SK-MEL-5 (cell line): Measurements from ENCODE around the gene IRS1. TPM values are rescaled to one million over a fixed set of nuclear protein-coding genes. Genes with fewer than 3 reads are reported as not detected.
A peak's percentile ranks its signal among the peaks of the same experiment; 100 is the strongest.
"Not testable (repeated sequence)": the region's sequence is repeated elsewhere in the genome, so short reads cannot be mapped to it uniquely, and the experiment has no call there.

Experiments used
- DNase-seq: peaks from one replicate; pipeline ENCODE4 v3.0.0-alpha.2; 2016; ENCODE audit warnings: low read depth, low spot score
- in situ Hi-C: cut with HindIII; loops from 2 replicates; pipeline ENCODE4 v1.10.0; 2016; ENCODE audit warnings: low sequenced_read_pairs, high pct_unique_total_duplicates, low pct_unique_long_range_greater_than_20kb
- polyA plus RNA-seq, 2 experiments: library from polyadenylated mRNA; depleted of rRNA; stranded (reverse); fragments of >200 nt; gene quantifications; 2 replicates each; pipeline ENCODE4 v1.2.3, GENCODE V29; 2015
- total RNA-seq: library from RNA; depleted of rRNA; stranded (reverse); fragments of >200 nt; shearing (Covaris generic); gene quantifications from 2 replicates; pipeline ENCODE4 v1.2.3, GENCODE V29; 2014; rRNA removed

IRS1 gene, protein sequence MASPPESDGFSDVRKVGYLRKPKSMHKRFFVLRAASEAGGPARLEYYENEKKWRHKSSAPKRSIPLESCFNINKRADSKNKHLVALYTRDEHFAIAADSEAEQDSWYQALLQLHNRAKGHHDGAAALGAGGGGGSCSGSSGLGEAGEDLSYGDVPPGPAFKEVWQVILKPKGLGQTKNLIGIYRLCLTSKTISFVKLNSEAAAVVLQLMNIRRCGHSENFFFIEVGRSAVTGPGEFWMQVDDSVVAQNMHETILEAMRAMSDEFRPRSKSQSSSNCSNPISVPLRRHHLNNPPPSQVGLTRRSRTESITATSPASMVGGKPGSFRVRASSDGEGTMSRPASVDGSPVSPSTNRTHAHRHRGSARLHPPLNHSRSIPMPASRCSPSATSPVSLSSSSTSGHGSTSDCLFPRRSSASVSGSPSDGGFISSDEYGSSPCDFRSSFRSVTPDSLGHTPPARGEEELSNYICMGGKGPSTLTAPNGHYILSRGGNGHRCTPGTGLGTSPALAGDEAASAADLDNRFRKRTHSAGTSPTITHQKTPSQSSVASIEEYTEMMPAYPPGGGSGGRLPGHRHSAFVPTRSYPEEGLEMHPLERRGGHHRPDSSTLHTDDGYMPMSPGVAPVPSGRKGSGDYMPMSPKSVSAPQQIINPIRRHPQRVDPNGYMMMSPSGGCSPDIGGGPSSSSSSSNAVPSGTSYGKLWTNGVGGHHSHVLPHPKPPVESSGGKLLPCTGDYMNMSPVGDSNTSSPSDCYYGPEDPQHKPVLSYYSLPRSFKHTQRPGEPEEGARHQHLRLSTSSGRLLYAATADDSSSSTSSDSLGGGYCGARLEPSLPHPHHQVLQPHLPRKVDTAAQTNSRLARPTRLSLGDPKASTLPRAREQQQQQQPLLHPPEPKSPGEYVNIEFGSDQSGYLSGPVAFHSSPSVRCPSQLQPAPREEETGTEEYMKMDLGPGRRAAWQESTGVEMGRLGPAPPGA (N-terminal part only)
- total RNA-seq = 3.7 and 4.2 TPM in 2 replicates
- 5.6 and 7.9 TPM in 2 replicates for polyA plus RNA-seq (2015; cell fraction: cytosol; rRNA removed)
- polyA plus RNA-seq (2015; cell fraction: nucleus; rRNA removed) = 4.9 and 5.8 TPM in 2 replicates

GRCh38 chr2:226799211-226799975 is at the start of gene IRS1:
IRS1 (minus strand) TSS chr2:226799820; CDS start chr2:226798738, 1,082 bp downstream.
- DNase-seq = peak; percentile 62
- in situ Hi-C loops = no loop called here

GRCh38 chr2:226849349-226849748 is 49.7 kb upstream of the IRS1 start:
- in situ Hi-C loops = no loop called here
- no peak for DNase-seq

DNA sequence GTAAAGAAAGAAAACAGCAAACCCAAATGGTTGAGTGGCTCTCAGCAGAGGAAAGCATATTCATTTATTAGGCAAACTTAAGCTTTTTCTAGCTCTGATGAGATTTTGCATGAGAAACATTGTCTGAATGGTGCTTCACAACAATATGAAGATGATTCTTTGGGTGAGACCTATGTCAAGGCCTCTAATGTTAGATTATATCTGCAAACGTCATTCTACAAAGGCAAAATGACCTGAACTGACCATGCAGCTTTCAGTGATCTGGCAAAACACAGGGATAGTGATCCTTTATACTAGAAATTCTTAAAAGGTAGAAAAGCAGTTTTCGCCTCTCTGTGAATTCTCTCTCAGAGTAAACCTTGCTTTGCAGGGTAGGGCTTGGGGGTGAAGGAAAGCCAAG is 47.9 kb upstream of the IRS1 start:
- in situ Hi-C loops = no loop called here
- no peak for DNase-seq

GRCh38 chr2:226847090-226847489 is 47.5 kb upstream of the IRS1 start:
- in situ Hi-C loops = no loop called here

GRCh38 chr2:226845386-226846116 is 45.9 kb upstream of the IRS1 start:
- DNase-seq = no peak
- in situ Hi-C loops = no loop called here

More at GRCh38 chr2:226847090-226847489, 47.5 kb upstream of the IRS1 start:
- DNase-seq = no peak

DNA sequence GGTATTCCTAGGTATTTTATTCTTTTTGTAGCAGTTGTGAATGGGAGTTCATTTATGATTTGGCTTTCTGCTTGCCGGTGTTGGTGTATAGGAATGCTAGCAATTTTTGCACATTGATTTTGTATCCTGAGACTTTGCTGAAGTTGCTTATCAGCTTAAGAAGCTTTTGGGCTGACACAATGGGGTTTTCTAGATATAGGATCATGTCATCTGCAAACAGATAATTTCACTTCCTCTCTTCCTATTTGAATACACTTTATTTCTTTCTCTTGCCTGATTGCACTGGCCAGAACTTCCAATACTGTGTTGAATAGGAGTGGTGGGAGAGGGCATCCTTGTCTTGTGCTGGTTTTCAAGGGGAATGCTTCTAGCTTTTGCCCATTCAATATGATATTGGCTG is 43.4 kb upstream of the IRS1 start:
- in situ Hi-C loops, DNase-seq: not testable (repeated sequence)

DNA sequence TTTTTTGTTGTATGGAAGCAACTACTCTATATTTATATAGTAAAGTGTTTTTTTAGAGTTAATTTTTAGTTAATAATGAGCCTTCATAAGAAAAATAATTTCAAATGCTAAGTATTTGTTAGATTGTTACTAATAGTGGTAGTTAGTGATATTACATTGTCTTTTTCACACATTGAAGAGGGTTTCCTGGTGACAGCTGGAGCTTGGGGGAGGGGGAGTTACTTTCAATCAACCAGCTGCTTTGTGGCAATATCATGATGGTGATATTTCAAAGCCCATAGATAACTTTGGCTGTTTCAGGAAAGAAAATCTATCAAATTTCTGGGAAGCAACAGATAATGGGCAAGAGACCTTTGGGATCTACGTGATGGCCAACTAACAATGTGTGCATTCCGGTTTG is 40.3 kb upstream of the IRS1 start:
- no peak for DNase-seq
- in situ Hi-C loops = no loop called here

DNA sequence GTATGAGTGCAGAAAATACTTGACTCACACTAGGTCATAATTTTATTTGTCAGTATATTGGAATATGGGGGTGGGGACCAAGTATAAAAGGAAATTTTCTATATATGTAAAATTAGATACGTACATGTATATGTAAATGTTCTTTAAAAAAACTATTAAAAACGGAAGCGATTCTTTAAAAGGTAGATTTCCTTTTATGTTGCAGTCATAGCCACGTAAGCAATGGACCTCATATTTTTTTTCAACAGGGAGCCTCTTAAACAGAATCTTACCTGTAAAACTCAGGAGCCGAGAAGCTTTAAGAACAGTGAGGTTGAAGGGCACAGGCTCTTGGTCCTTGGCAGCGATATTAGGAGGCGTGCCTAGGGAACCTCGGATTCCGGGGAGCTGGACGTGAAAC is 39.5 kb upstream of the IRS1 start:
- in situ Hi-C loops = no loop called here
- no peak for DNase-seq

- DNase-seq = no peak
- in situ Hi-C loops = no loop called here
These were observed 39.1 kb upstream of the IRS1 start for GRCh38 chr2:226838722-226839121.

- in situ Hi-C loops = no loop called here
- no peak for DNase-seq
These were observed 38.4 kb upstream of the IRS1 start for GRCh38 chr2:226837787-226838603.

DNA sequence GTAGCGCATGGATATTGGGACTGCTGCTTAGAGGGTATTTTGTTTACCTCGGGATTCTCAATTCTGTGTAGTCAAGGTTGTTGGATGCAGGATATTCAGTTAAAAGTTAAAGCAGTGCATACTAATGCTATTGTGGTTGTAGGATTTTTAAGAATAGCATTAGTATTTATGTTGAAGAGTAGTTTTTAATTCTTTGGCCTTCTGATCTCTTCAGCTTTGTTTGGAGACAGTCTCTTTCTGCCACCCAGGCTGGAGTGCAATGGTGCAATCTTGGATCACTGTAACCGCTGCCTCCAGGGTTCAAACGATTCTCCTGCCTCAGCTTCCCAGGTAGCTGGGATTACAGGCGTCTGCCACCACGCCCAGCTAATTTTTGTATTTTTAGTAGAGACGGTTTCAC is 37.7 kb upstream of the IRS1 start:
- in situ Hi-C loops = no loop called here
- no peak for DNase-seq

- peak; percentile 1 for DNase-seq
- in situ Hi-C loops = no loop called here
These were observed 36.9 kb upstream of the IRS1 start for GRCh38 chr2:226836548-226836885.

GRCh38 chr2:226835796-226836547 is 36.4 kb upstream of the IRS1 start, which contains the start of gene RHBDD1:
RHBDD1 (plus strand) TSS chr2:226836054; CDS start chr2:226864694, 28,640 bp downstream.
- peak; percentile 89 for DNase-seq
- in situ Hi-C loops = no loop called here

DNA sequence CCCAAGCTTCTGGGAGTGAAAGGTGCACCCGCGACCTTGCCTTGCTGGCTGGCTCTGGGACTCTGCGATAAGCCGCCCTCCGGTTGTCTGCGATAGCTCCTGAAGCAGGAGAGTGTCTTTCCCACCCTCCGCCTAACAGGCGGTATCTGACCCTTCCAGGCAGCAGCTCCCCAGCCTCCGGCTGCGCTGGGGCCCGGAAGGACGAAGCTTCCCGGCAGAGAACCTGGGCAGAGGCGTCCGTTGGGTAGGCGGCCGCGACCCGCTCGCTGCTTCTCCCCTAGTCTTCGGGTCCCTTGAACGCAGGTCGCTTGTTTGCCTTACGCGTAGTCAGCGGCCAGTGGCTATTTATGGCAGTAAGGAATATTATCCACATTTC is 35.8 kb upstream of the IRS1 start:
- in situ Hi-C loops = no loop called here
- no peak for DNase-seq

DNA sequence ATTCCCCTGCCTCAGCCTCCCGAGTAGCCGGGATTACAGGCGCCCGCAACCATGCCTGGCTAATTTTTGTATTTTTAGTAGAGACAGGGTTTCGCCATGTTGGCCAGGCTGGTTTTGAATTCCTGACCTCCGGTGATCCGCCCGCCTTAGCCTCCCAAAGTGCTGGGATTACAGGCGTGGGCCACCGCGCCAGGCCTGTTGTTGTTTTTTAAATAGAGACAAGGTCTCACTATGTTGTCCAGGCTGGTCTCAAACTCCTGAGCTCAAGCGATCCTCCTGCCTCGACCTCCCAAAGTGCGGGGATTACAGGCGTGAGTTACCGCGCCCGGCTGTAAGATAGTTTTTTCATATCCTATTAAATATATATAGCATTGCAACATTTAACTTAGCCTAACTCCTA is 35.3 kb upstream of the IRS1 start:
- in situ Hi-C loops, DNase-seq: not testable (repeated sequence)

DNA sequence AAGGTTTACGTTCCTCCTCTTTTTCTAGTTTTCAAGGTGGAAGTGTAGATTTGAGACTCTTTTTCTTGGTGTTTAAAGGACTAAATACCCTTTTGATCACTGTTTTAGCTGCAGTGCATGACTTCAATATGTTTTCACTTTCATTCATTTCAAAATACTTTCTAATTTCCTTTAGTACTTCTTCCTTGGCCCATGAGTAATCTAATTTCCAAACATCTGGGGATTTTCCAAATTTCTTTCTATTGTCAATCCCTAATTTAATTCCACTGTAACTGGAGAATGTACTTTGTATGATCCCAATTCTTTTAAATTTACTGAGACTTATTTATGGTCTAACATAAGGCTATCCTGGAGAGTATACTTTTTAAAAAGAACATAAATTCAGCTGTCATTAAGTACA is 32.4 kb upstream of the IRS1 start:
- DNase-seq = no peak
- in situ Hi-C loops = no loop called here
